ENCODE results near the gene PPTC7.
A peak's percentile ranks its signal among the peaks of the same experiment; 100 is the strongest.
"Not testable (repeated sequence)": the region's sequence is repeated elsewhere in the genome, so short reads cannot be mapped to it uniquely, and the experiment has no call there.

The PPTC7 gene, protein sequence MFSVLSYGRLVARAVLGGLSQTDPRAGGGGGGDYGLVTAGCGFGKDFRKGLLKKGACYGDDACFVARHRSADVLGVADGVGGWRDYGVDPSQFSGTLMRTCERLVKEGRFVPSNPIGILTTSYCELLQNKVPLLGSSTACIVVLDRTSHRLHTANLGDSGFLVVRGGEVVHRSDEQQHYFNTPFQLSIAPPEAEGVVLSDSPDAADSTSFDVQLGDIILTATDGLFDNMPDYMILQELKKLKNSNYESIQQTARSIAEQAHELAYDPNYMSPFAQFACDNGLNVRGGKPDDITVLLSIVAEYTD

DNA sequence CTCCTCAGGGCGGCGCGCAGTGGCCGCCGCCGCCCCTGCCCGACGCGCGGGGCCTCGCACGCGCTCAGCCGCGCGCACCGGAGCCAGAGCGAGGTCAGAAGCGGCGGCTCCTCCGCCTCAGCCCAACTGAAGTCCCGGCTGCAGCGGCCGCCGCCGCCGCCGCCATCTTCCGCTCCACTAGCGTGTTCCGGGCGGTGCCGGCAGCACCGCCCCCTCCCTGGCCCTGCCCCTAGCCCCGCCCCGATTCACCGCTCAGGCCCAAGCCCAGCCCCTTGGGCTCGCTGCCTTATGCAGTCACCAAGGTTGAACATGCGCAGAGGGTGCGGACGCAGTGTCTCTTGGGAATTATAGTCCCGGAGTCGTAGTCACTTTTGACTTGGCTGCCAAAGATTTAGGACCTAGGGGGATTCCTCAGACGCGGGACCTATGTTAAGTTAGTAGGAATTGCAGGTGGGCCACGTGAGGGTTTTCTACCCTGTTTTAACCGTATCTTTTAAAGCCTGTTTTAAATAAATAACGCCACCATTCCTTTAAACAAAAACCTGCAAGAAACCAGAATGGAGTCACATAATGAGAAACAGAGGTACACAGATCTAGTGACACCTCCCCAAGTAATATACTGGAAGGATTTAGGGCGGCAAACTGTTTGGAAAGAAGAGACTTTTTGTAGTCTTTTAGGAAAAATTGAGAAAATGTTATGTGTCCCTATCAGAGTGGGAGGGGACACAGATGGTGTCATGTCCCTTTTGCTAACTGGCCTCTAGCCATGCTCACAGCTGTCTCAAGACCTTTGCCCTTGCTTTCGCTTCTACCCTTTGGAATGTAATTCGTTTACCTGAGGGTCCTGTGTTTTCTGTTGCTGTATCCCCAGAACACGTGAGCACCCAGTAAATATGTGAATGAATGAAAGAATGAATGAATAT, at the start of gene PPTC7:
Gene PPTC7 (minus strand): TSS at position 182 of the 923 bp plus-strand sequence. CDS start 287 bp downstream, outside the sequence.
- Mint-ChIP-seq H3K27ac (peak within 1 kb of the TSS; percentile 95), H3K27me3 (no peaks in the 10 kb centered on the region), H3K9me3 (no peaks in the 10 kb centered on the region), H3K4me3 (peak within 1 kb of the TSS; percentile 93), H3K4me1 (peaks cover 34 to 70% of the 10 kb centered on the region in 2 donors), H3K36me3 (peaks cover 16 to 19% of the 10 kb centered on the region in 2 donors)
- ATAC-seq (replicated peaks) = peak; percentile 91 to 94
- DNase-seq = peak; percentile 94

DNA sequence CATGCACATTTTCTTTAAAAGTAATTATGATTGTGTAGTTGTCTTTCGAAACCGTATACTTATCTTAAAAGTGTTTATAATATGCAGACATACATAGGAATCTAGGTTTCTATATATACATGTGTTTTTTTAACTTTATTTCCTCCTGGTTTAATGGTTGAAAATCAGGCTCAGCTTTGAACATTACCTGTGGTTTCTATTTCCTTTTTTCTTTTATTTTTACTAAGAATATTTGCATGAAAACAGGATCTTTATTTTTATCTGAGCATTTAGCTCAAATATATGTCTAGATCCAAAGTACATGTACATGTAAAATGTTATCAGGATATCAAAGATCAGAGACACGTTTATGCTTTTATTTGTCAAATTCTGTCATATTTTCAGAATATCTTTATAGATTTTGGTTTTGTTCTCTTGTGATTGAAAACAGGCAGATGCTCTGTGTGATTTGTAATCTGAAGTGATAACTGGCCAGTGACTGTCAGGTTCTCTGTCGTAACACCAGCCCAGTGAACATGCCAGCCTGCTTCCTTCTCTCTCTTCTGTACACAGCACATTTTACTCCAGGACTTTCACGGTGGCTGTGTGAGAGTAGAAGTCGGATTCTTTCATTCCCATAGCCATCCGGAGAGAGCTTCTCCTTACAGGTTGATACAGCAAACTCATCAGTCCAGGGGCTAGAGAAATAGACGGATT, 44.5 kb upstream of the PPTC7 start:
- peaks cover 28 to 68% of the 10 kb centered on the region in 2 donors for H3K4me1 Mint-ChIP-seq
- H3K36me3 Mint-ChIP-seq = peaks cover 22 to 31% of the 10 kb centered on the region in 2 donors
- peak overlapping the region; percentile 64 to 72 for H3K4me3 Mint-ChIP-seq
- peak overlapping the region; percentile 93 for H3K27ac Mint-ChIP-seq
- DNase-seq = no peak
- no peaks in the 10 kb centered on the region for H3K27me3 Mint-ChIP-seq
- ATAC-seq (replicated peaks) = peak; percentile 70 to 75
- H3K9me3 Mint-ChIP-seq = peaks cover 0 to 3% of the 10 kb centered on the region in 2 donors

DNA sequence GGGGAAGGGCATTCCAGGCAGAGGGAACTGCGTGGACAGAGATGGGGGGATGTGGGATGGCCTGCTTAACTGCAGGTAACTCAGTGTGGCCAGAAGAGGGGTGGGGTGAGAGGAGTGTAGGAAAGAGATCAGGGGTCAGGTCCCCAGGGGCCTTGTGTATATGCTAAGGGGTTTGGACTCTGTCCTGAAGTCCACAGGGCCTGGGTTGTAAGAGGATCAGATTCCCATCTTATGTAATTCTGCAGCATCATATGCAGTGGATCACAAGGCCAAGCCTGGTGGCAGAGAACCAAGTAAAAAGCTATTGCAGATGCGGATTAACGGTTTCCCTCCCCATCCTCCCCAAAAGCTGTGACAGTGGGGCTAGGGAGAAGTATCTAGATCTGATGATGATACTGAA, 39.5 kb upstream of the PPTC7 start:
- no peak overlapping the region for H3K4me3 Mint-ChIP-seq
- ATAC-seq (replicated peaks) (no peak), DNase-seq (no peak)
- H3K9me3 Mint-ChIP-seq = peaks cover 2 to 3% of the 10 kb centered on the region in 2 donors
- peaks cover 24 to 81% of the 10 kb centered on the region in 2 donors for H3K4me1 Mint-ChIP-seq
- H3K27me3 Mint-ChIP-seq = no peaks in the 10 kb centered on the region
- H3K27ac Mint-ChIP-seq = peak overlapping the region; percentile 48
- peaks cover 7 to 16% of the 10 kb centered on the region in 2 donors for H3K36me3 Mint-ChIP-seq

DNA sequence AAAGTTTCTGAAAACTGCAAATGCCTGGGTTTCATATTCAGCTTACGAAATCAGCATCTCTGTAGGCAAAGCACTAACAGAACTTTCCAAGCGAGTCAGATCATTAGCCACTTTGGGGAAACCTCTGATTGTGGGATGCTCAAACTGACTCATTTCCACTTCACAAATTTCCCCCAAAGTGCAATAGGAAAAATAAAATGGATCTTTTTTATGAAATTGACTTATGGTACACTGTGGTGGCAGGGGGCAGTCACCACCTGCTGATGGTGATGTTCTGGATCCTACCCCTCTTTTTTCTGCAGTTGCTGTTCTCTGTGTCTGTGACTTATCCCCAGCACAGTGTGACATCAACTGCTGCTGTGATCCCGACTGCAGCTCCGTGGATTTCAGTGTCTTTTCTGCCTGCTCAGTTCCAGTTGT, 36.4 kb upstream of the PPTC7 start:
- H3K4me3 Mint-ChIP-seq = peak overlapping the region; percentile 71 to 72
- H3K36me3 Mint-ChIP-seq = peaks cover 11 to 17% of the 10 kb centered on the region in 2 donors
- H3K4me1 Mint-ChIP-seq = peaks cover 30 to 90% of the 10 kb centered on the region in 2 donors
- peaks cover 0 to 2% of the 10 kb centered on the region in 2 donors for H3K9me3 Mint-ChIP-seq
- peak; percentile 68 for DNase-seq
- no peaks in the 10 kb centered on the region for H3K27me3 Mint-ChIP-seq
- ATAC-seq (replicated peaks) = peak; percentile 87 to 91
- H3K27ac Mint-ChIP-seq = peak overlapping the region; percentile 96

DNA sequence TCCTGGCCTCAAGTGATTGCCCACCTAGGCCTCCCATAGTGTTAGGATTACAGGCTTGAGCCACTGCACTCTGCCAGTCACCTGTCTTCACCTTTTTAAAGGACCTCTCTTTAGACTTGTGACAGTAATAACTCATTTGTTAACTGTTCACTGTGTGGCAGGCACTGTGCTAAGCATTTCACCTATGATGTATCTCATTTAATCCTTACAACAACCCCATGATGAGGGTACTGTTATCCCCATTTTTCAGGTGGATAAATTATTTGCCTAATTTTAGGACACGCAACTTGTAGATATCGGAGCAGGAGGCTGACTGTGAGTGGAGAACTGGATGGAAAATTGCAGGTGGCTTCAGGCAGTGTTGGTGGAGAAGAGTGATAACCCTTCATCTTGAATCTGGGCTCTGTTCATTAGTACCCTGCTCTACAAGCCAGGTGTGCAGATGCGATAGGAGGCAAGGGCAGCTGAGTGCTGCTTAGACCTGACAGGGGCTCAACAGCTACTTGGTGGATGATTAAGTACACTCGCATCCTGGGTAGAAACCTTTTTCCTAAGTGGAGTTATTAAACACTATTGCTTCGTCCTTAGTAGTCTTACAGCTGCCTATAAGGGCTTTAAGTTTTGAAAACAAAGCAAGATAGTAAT, 33.5 kb upstream of the PPTC7 start:
- Mint-ChIP-seq H3K27ac (peak overlapping the region; percentile 84), H3K4me3 (no peak overlapping the region), H3K4me1 (peaks cover 19 to 75% of the 10 kb centered on the region in 2 donors), H3K36me3 (peaks cover 6 to 10% of the 10 kb centered on the region in 2 donors), H3K27me3 (no peaks in the 10 kb centered on the region), H3K9me3 (no peaks in the 10 kb centered on the region)
- ATAC-seq (replicated peaks) (no peak), DNase-seq (no peak)

DNA sequence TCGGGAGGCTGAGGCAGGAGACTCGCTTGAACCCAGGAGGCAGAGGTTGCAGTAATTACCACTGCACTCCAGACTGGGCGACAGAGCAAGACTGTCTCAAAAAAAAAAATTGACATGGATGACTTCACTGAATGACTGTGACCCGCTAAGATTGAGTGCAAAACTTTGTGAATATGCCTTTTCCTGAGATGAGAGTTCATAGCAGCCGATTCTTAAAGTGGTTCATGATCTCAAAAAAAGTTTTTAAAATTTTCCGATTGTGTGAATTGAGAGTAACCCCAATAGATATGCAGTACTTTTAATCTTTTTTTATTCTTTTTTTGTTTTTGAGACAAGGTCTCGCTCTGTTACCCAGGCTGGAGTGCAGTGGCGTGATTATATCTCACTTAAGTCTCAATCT, 32.1 kb upstream of the PPTC7 start:
- Mint-ChIP-seq H3K27ac (peak overlapping the region; percentile 96), H3K27me3 (no peaks in the 10 kb centered on the region), H3K4me1 (peaks cover 22 to 78% of the 10 kb centered on the region in 2 donors)

DNA sequence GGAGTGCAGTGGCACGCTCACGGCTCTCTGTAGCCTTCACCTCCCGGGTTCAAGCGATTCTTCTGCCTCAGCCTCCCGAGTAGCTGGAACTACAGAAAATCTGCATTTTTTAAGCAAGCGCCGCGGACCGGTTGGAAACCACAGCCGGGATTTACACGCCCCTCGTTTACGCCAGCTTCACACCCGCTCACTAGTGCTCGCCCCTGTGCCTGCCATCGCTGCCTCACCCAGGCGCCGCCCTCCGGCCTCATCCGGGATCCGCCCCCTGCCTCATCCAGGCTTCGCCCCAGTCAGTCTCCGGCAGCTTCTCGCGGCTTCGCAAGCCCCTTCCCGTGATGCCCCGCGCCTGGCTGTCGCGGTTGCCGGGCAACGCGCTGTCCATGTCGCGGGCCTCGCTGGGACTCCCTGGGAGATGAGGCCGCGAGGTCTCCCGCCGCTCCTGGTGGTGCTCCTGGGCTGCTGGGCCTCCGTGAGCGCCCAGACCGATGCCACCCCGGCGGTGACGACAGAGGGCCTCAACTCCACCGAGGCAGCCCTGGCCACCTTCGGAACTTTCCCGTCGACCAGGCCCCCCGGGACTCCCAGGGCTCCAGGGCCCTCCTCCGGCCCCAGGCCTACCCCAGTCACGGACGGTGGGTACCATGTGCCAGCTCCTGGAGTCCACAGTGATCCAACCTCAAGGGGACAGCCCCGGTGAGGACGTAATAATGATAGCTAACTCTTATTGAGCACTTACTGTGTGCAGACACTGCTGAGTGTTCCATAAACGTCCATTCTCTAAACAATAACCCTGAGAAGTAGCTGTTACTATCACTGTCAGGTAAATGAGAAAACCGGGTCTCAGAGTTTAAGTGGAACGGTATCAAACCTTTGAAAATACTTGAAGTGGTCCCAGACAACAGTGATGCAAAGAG, 30.9 kb upstream of the PPTC7 start, which contains the start of gene TCTN1:
Gene TCTN1 (plus strand): TSS at position 359 of the 914 bp plus-strand sequence. CDS start 54 bp downstream, at position 413.
- ATAC-seq (replicated peaks) = peak; percentile 95 to 98
- H3K9me3 Mint-ChIP-seq = no peaks in the 10 kb centered on the region
- H3K4me1 Mint-ChIP-seq = peaks cover 17 to 77% of the 10 kb centered on the region in 2 donors
- no peaks in the 10 kb centered on the region for H3K27me3 Mint-ChIP-seq
- H3K4me3 Mint-ChIP-seq = peak within 1 kb of the TSS; percentile 83 to 92
- H3K27ac Mint-ChIP-seq = peak within 1 kb of the TSS; percentile 96
- peak; percentile 97 for DNase-seq
- H3K36me3 Mint-ChIP-seq = peaks cover 6 to 10% of the 10 kb centered on the region in 2 donors

More for the DNA sequence above, 32.1 kb upstream of the PPTC7 start:
- Mint-ChIP-seq H3K9me3 (no peaks in the 10 kb centered on the region), H3K36me3 (peaks cover 6 to 10% of the 10 kb centered on the region in 2 donors), H3K4me3 (peak overlapping the region; percentile 57 to 71)
- DNase-seq (no peak), ATAC-seq (replicated peaks) (peak in 1 of 2 donors; percentile 26)

DNA sequence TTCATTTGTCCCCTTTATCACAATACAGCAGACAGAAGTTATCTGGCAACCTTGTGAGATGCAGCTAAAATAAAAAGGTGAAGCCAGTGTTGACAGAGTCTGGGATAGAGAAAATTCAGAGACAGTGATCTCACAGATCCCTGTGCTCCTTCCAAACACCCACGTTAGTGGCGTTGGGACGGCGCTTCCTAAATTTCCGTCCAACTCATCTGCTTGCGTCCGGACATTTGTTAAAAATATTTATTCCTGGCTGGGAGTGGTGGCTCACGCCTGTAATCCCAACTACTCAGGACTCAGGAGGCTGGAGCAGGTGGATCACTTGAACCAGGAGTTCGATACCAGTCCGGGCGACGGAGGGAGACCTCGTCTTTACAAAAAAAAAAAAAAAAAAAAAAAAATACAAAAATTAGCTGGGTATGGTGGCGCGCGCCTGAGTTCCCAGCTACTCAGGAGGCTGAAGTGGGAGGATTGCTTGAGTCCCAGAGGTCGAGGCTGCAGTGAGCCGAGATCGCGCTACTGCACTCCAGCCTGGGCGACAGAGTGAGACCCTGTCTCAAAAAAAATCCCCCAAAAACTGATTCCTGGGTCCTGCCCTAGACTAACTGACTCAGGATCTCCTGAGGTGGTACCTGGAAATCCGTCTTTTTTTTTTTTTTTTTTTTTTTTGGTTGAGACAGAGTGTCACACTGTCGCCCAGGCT, 30.1 kb upstream of the PPTC7 start:
- no peaks in the 10 kb centered on the region for H3K9me3 Mint-ChIP-seq
- DNase-seq (no peak), ATAC-seq (replicated peaks) (peak in 1 of 2 donors; percentile 0)
- H3K27ac Mint-ChIP-seq = peak overlapping the region; percentile 96
- H3K27me3 Mint-ChIP-seq = no peaks in the 10 kb centered on the region
- peaks cover 17 to 82% of the 10 kb centered on the region in 2 donors for H3K4me1 Mint-ChIP-seq
- H3K36me3 Mint-ChIP-seq = peaks cover 6 to 10% of the 10 kb centered on the region in 2 donors
- peak overlapping the region; percentile 83 to 92 for H3K4me3 Mint-ChIP-seq

DNA sequence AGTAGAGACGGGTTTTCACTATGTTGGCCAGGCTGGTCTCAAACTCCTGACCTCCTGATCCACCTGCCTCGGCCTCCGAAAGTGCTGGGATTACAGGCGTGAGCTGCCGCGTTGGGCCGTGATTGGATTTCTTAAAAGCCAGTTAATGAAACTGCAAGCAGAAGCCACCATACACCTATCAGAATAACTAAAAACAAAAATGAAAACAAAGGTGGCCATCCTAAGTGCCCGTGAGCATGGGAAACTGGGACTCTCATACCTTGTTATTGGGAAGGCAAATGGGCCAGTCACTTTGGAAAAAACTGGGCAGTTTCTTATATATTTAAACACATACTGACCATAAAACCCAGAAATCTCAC, 23.1 kb upstream of the PPTC7 start:
- peaks cover 3 to 4% of the 10 kb centered on the region in 2 donors for H3K36me3 Mint-ChIP-seq
- H3K27me3 Mint-ChIP-seq = no peaks in the 10 kb centered on the region
- DNase-seq (no peak), ATAC-seq (replicated peaks) (no peak)
- peaks cover 0 to 1% of the 10 kb centered on the region in 2 donors for H3K9me3 Mint-ChIP-seq
- peaks cover 23 to 71% of the 10 kb centered on the region in 2 donors for H3K4me1 Mint-ChIP-seq
- H3K4me3 Mint-ChIP-seq = peak overlapping the region; percentile 77 to 79
- H3K27ac Mint-ChIP-seq = peak overlapping the region; percentile 82

DNA sequence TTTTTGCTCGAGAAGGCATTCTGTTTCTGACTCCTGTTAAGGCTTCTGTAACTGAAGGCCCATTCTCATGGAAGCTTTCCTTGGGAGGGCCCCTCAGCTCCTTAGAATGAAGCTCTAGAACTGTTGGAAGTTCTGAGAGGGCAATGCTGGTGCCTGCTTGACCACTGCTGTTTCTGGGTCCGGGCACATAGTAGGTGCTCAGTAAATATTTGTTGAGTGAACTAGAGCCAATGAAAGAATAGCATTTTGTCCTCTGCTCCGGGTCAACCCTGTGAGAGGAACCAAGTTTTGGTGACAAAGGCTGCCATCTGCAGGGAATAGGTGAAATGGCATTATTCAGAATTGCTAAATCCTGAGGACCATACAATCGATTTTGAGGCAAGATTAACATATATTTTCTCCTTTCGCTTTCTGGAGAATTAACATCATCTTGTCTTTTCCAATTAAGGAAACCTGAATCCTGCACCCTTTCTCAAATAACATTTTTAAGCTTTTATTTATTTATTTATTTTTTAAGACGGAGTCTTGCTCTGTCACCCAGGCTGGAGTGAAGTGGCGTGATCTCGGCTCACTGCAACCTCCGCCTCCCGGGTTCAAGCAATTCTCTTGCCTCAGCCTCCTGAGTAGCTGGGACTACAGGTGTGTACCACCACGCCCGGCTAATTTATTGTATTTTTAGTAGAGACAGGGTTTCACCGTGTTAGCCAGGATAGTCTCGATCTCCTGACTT, 19.1 kb upstream of the PPTC7 start:
- DNase-seq (peak; percentile 35), ATAC-seq (replicated peaks) (peak; percentile 48 to 56)
- H3K9me3 Mint-ChIP-seq, H3K4me3 Mint-ChIP-seq, H3K27me3 Mint-ChIP-seq, H3K36me3 Mint-ChIP-seq: not testable (repeated sequence)
- Mint-ChIP-seq H3K27ac (peak overlapping the region; percentile 56), H3K4me1 (peaks cover 29 to 53% of the 10 kb centered on the region in 2 donors)

DNA sequence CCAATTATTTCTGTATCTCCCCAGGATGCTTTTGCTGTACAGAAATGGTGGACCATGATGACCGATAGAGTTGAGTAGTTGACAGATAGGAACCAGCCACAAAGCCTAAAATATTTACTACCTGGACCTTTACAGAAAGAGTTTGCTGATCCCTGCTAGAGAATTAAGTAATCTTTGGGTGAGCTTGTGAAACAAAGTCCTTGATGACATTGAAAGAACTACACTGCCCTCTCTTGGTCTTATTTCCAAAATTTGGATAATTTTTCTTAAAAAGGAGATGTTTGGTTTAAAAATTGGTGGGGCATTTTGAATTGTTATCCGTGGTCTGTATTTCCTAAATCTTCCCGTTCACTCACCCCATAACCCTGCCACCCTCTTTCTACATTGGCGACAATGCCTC, 17.1 kb upstream of the PPTC7 start:
- ATAC-seq (replicated peaks) (peak in 1 of 2 donors; percentile 33), DNase-seq (no peak)
- no peaks in the 10 kb centered on the region for H3K27me3 Mint-ChIP-seq
- no peak overlapping the region for H3K4me3 Mint-ChIP-seq
- H3K36me3 Mint-ChIP-seq = peaks cover 3 to 4% of the 10 kb centered on the region in 2 donors
- H3K4me1 Mint-ChIP-seq = peaks cover 26 to 42% of the 10 kb centered on the region in 2 donors
- peak overlapping the region; percentile 62 for H3K27ac Mint-ChIP-seq
- peaks cover 0 to 1% of the 10 kb centered on the region in 2 donors for H3K9me3 Mint-ChIP-seq
